Measurements from ENCODE around the gene DSC3.
"Not testable (repeated sequence)": the region's sequence is repeated elsewhere in the genome, so short reads cannot be mapped to it uniquely, and the experiment has no call there.

The DSC3 gene

GRCh38 chr18:30982285-30982992, 60.1 kb downstream of the DSC3 start:
- TF ChIP-seq POLR2AphosphoS5 (IDR thresholded peaks at IDR 0.05; ENCODE audit: low read depth, low read length) (no peak), POU2F2 (IDR thresholded peaks at IDR 0.05; ENCODE audit: low read depth, low read length) (no peak), TAF1 (IDR thresholded peaks at IDR 0.05; ENCODE audit: low read depth, low read length) (no peak), PAX5 (IDR thresholded peaks at IDR 0.05; ENCODE audit: insufficient read depth, low read length, severe bottlenecking) (no peak), POLR2A (IDR thresholded peaks at IDR 0.05; ENCODE audit: low read depth, low read length) (no peak), SPI1 (IDR thresholded peaks at IDR 0.05; ENCODE audit: low read depth, low read length) (no peak)
- no peak for DNase-seq (ENCODE audit: insufficient read length, low spot score)
- FAIRE-seq, result no peak

GRCh38 chr18:30978091-30978490, 64.5 kb downstream of the DSC3 start:
- FAIRE-seq; DNase-seq (ENCODE audit: insufficient read length, low spot score): not testable (repeated sequence)

GRCh38 chr18:30971338-30971956, 71.1 kb downstream of the DSC3 start:
- FAIRE-seq (no peak), DNase-seq (ENCODE audit: insufficient read length, low spot score) (no peak)
- no peak for TF ChIP-seq POLR2A (IDR thresholded peaks at IDR 0.05; ENCODE audit: low read depth, low read length)
- no peak for TF ChIP-seq POU2F2 (IDR thresholded peaks at IDR 0.05; ENCODE audit: low read depth, low read length)
- no peak for TF ChIP-seq PAX5 (IDR thresholded peaks at IDR 0.05; ENCODE audit: insufficient read depth, low read length, severe bottlenecking)
- TF ChIP-seq SPI1 (IDR thresholded peaks at IDR 0.05; ENCODE audit: low read depth, low read length), result no peak

- no peak for TF ChIP-seq TAF1 (IDR thresholded peaks at IDR 0.05; ENCODE audit: low read depth, low read length)
- TF ChIP-seq SPI1 (IDR thresholded peaks at IDR 0.05; ENCODE audit: low read depth, low read length), result no peak
- TF ChIP-seq POLR2A (IDR thresholded peaks at IDR 0.05; ENCODE audit: low read depth, low read length), result no peak
- no peak for TF ChIP-seq POU2F2 (IDR thresholded peaks at IDR 0.05; ENCODE audit: low read depth, low read length)
- no peak for FAIRE-seq
- no peak for DNase-seq (ENCODE audit: insufficient read length, low spot score)
Observed at GRCh38 chr18:30970196-30970816, 72.2 kb downstream of the DSC3 start.

GRCh38 chr18:30969670-30970170, 72.8 kb downstream of the DSC3 start:
- no peak for FAIRE-seq
- TF ChIP-seq POLR2AphosphoS5 (IDR thresholded peaks at IDR 0.05; ENCODE audit: low read depth, low read length) (no peak), POLR2A (IDR thresholded peaks at IDR 0.05; ENCODE audit: low read depth, low read length) (no peak), SPI1 (IDR thresholded peaks at IDR 0.05; ENCODE audit: low read depth, low read length) (no peak), POU2F2 (IDR thresholded peaks at IDR 0.05; ENCODE audit: low read depth, low read length) (no peak)
- no peak for DNase-seq (ENCODE audit: insufficient read length, low spot score)

GRCh38 chr18:30967701-30968100, 74.8 kb downstream of the DSC3 start:
- DNase-seq (ENCODE audit: insufficient read length, low spot score) (no peak), FAIRE-seq (no peak)
- TF ChIP-seq SPI1 (IDR thresholded peaks at IDR 0.05; ENCODE audit: low read depth, low read length) (no peak), PAX5 (IDR thresholded peaks at IDR 0.05; ENCODE audit: insufficient read depth, low read length, severe bottlenecking) (no peak), POU2F2 (IDR thresholded peaks at IDR 0.05; ENCODE audit: low read depth, low read length) (no peak), TAF1 (IDR thresholded peaks at IDR 0.05; ENCODE audit: low read depth, low read length) (no peak), POLR2A (IDR thresholded peaks at IDR 0.05; ENCODE audit: low read depth, low read length) (no peak), POLR2AphosphoS5 (IDR thresholded peaks at IDR 0.05; ENCODE audit: low read depth, low read length) (no peak)

GRCh38 chr18:30965237-30965636, 77.3 kb downstream of the DSC3 start:
- DNase-seq (ENCODE audit: insufficient read length, low spot score) (no peak), FAIRE-seq (no peak)
- TF ChIP-seq TAF1 (IDR thresholded peaks at IDR 0.05; ENCODE audit: low read depth, low read length), result no peak
- no peak for TF ChIP-seq POLR2AphosphoS5 (IDR thresholded peaks at IDR 0.05; ENCODE audit: low read depth, low read length)
- no peak for TF ChIP-seq POU2F2 (IDR thresholded peaks at IDR 0.05; ENCODE audit: low read depth, low read length)
- no peak for TF ChIP-seq POLR2A (IDR thresholded peaks at IDR 0.05; ENCODE audit: low read depth, low read length)
- no peak for TF ChIP-seq PAX5 (IDR thresholded peaks at IDR 0.05; ENCODE audit: insufficient read depth, low read length, severe bottlenecking)
- no peak for TF ChIP-seq SPI1 (IDR thresholded peaks at IDR 0.05; ENCODE audit: low read depth, low read length)

GRCh38 chr18:30960661-30961060, 81.9 kb downstream of the DSC3 start:
- no peak for FAIRE-seq
- DNase-seq (ENCODE audit: insufficient read length, low spot score), result no peak
- TF ChIP-seq POU2F2 (IDR thresholded peaks at IDR 0.05; ENCODE audit: low read depth, low read length), result no peak
- no peak for TF ChIP-seq SPI1 (IDR thresholded peaks at IDR 0.05; ENCODE audit: low read depth, low read length)
- TF ChIP-seq POLR2A (IDR thresholded peaks at IDR 0.05; ENCODE audit: low read depth, low read length), result no peak
- no peak for TF ChIP-seq TAF1 (IDR thresholded peaks at IDR 0.05; ENCODE audit: low read depth, low read length)

GRCh38 chr18:30957066-30957465, 85.5 kb downstream of the DSC3 start:
- DNase-seq (ENCODE audit: insufficient read length, low spot score) (no peak), FAIRE-seq (no peak)
- TF ChIP-seq SPI1 (IDR thresholded peaks at IDR 0.05; ENCODE audit: low read depth, low read length), result no peak
- no peak for TF ChIP-seq POLR2AphosphoS5 (IDR thresholded peaks at IDR 0.05; ENCODE audit: low read depth, low read length)
- TF ChIP-seq TAF1 (IDR thresholded peaks at IDR 0.05; ENCODE audit: low read depth, low read length), result no peak
- TF ChIP-seq POLR2A (IDR thresholded peaks at IDR 0.05; ENCODE audit: low read depth, low read length), result no peak
- TF ChIP-seq POU2F2 (IDR thresholded peaks at IDR 0.05; ENCODE audit: low read depth, low read length), result no peak
- TF ChIP-seq PAX5 (IDR thresholded peaks at IDR 0.05; ENCODE audit: insufficient read depth, low read length, severe bottlenecking), result no peak

GRCh38 chr18:30954262-30954661, 88.3 kb downstream of the DSC3 start:
- no peak for FAIRE-seq
- no peak for DNase-seq (ENCODE audit: insufficient read length, low spot score)
- TF ChIP-seq TAF1 (IDR thresholded peaks at IDR 0.05; ENCODE audit: low read depth, low read length) (no peak), POU2F2 (IDR thresholded peaks at IDR 0.05; ENCODE audit: low read depth, low read length) (no peak), SPI1 (IDR thresholded peaks at IDR 0.05; ENCODE audit: low read depth, low read length) (no peak), POLR2AphosphoS5 (IDR thresholded peaks at IDR 0.05; ENCODE audit: low read depth, low read length) (no peak), POLR2A (IDR thresholded peaks at IDR 0.05; ENCODE audit: low read depth, low read length) (no peak), PAX5 (IDR thresholded peaks at IDR 0.05; ENCODE audit: insufficient read depth, low read length, severe bottlenecking) (no peak)

Data from GM12891 (cell line).